CD4-positive, alpha-beta T cell treated with Interleukin-4 for 4 hours (primary cell): ENCODE data around the gene RHOV.
A peak's percentile ranks its signal among the peaks of the same experiment; 100 is the strongest.

ENCODE experiments used
- DNase-seq: peaks from one replicate; pipeline ENCODE4 v3.0.0-alpha.2; 2020

RHOV gene, protein sequence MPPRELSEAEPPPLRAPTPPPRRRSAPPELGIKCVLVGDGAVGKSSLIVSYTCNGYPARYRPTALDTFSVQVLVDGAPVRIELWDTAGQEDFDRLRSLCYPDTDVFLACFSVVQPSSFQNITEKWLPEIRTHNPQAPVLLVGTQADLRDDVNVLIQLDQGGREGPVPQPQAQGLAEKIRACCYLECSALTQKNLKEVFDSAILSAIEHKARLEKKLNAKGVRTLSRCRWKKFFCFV

DNA sequence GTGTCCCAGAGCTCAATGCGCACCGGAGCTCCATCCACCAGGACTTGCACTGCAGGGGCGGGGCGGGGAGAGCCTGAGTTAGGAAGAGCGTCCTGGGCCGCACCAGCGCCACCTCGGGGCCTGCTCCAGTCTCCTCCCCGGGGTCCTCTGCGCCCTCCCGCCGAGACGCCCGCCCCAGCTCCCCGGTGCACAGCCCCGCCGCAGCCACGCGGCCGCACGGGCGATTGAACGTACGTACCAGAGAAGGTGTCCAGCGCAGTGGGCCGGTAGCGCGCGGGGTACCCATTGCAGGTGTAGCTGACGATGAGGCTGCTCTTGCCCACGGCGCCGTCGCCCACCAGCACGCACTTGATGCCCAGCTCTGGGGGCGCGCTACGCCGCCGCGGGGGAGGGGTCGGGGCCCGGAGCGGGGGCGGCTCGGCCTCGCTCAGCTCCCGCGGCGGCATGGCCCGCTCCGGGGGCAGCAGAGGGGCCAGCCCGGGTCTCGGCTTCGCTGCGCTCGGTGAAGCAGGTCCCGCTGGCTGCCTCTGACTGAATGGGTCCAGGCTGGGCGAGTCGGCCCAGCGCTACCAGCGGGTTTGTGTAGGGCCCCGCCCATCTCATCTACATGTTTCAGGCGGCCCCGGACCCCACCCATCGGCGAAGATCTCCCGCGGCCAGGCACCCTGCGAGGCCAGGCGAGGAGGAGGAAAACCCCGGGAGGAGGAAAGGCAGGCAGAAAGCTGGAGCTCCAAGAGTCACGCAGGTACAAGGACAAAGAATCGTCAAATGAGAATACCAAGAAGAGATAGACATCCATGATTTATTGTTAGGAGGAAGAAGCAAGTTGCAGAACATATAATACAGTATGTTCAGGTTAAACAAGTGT, at the start of gene RHOV:
Gene RHOV, minus strand, starts transcription at position 541 of the 868 bp plus-strand sequence. Its CDS starts 95 bp downstream, at position 446.
- DNase-seq: peak; percentile 41

DNA sequence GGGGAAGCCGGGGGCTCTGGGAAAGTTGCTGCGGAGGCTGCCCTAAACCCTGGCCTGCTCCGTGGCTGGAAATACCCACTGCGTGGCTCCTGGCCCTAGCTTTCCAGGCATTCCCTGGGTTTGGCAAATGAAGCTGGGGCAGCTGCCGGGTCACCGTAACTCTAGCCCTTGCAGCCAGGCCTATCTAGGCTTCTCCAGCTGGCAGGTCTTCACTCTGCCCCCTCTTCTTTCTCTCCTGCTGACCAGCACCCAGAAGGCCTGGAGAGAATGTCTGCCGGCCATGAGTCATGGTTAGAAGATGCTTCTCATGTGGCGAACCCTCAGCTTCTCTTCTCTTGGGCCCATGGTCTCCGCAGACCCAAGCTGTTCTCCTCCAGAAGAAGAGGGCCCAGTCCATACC, 49.5 kb upstream of the RHOV start:
- no peak for DNase-seq

DNA sequence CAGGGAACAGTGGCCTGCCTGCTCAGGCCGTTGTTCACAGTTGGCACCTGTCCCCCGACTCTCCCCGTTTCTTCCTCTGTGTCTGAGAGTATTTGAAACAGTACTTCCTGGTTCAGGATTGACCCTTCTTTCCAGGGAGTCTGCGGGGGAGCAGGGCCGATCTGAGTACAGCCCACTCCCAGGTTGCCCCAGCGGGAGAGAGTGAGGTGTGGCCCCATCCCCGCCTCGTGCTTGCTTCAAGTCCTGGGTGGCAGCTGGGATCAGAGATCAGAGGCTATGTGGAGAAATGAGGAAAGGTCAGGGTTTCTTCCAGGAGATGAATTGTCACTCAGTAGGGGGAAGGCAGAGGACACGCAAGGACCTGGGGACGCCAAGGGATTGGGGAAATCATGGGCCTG, 48.6 kb upstream of the RHOV start:
- no peak for DNase-seq

DNA sequence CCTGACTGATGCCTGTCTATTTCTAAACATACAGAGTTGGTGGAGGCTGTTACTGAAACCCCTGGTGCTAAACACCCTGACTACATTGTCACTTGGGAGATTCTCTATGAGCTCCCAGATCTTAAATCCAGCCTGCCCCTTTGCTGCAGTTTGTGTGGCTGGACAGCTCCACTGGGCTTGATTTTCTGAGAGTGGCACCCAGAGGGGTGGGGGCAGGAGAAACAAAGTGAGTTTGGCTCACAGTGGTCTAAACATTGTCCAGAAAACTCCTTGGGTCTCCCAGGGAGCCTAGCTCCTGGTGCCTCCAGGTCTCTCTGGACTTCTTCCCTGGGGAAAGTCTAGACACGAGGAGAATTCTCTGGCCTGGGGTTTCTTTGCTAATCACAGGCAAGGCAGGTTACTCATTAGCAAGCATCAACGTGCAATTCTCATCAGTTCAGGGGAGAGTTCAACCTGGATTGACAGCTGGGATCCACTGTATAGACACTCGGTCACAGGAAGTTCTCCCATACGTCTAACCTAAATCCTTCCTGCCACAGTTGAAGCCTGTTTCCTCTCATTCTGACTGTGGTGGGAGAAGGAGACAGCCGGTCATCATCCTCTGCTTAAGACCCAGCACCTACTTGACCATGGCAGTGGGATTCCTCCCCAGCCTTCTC, 48.0 kb upstream of the RHOV start:
- DNase-seq: no peak

DNA sequence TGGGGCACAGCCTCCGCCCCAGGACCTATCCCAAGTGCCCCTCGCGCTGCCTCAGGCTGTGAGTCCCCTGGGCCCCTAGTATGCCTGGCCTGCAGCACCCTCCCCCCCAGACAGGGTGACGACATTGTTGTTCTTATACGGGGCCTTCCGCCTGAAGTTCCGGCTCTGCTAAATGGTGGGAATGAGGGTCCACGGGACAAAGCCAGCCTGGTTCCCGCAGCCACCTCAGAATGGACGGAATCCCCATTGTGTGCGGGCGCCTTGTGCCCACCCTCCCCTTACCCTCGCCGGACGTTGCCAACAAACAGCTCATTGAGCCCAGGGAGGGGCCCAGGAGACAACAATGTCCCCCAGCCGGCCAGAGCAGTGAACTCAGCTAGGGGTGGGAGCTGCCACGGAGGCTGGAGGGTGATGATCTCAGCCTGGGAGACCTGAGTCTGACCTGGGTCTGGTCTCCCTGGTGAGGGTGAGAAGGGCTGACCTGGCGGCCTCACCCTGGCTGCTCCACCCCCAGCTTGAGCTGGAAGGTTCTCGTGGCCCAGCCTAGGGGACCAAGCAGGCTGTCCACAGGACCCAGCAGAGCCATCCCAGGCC, 44.9 kb upstream of the RHOV start:
- no peak for DNase-seq

DNA sequence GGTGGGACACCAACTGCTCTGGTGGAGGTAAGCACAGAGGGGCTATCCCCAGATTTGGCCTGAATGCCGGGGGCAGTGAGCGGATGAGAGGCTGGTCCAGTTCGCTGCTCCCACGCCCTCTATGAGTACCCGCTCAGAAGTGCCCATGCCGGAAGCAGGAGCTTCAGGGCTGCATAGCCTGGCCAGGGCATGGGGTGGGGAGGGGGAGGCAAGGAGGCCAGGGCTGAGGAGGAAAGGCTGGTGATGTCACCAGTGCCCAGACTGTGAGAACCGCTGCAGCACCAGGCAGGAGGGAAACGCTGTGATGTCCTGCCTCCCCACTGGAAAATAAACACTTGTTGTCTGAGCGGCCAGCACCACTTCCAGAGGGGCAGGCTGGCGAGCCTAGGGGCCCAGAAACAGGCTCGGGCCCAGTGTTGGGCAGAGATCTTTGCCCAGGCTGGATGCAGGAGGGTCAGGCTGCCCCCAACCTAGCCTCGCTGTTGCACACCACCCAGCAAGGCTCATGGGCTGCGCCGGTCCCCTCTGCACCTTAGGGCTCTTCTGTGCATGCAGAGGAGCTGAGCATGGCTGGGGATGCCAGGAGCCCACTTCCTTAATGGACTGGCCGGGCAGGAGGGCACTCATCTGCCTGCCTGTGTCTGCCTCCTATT, 44.2 kb upstream of the RHOV start:
- DNase-seq: no peak

DNA sequence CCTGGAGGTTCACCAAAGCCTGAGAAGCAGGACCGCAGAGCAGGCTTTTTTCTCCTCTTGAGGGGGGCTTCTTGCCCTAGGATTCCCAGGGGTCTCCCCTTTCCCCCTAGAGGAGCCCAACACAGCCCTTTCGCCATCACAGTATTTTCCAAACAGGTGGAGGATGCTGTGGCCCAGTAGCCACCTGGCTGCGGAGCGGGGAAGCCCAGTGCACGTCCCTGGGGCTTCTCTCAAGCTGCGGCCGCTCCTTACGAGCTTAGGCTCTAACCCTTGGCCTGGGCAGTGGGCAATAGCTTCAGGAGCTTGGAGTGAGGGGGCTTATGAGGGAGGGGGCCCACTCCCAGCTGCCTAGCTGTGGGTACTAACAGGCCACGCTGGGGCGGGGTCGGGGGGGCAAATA, 43.6 kb upstream of the RHOV start:
- no peak for DNase-seq

DNA sequence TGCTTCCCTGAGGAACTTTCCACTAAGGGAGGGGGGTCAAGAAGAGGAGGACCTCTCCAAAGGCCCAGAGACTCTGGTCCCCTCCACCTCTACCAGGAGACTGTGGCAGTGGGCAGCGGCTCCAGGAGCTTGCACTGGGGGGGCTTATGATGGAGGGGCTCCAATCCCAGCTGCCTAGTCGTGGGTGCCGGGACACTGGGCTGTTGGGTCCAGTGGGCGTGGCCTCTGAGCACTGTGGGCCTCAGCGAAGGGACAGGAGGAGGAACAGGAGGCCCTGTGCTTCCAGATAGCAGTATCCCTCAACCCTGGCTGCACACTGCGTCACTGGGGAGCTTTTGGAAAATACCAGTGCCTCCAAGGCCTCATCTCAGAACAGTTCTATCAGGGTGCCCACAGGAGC, 41.6 kb upstream of the RHOV start:
- no peak for DNase-seq

DNA sequence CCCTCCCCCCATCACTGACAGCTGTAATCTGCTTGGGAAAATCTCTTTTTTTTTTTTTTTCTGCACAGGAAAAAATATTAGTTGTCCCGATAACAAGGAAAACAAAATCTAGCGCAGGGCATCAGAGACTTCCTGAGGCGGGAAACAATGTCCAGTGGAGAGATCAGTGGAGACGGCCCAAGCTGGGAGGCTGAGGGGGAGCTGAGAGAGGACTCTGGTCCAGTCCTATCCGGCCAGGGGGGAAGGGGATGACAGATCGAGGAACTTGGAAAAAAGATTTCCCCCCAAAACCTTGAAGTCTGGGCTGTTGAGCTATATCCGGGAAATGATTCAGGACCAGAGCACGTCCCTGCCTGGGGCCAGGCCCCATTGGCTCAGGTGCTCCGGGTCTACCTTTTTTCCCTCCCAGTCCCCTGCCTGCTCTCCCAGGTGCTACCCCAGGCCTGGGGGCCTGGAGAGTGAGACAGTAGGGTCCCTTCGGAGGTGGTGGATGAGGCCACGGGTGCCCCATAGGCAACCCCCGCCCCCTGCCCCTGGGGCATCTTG, 41.2 kb upstream of the RHOV start:
- DNase-seq: no peak

DNA sequence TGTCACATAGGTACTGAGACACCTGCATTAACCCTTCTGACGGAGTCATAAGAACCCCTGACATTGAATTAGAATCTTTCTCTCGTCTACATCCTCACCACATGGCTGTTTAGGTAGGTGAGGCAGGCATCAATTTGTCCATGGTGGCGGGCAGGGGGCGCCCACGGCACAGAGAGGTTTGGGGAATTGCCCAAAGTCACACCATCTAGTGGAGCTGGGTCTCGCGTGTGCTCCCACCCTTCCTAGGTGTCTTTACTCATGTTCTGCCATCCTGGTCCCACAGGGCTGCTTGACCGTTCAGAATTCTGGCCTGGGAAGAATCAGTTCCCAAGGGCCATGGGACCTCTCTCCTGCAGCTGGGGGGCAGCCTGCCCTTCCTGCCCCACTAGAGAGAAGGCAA, 40.5 kb upstream of the RHOV start:
- DNase-seq: no peak

DNA sequence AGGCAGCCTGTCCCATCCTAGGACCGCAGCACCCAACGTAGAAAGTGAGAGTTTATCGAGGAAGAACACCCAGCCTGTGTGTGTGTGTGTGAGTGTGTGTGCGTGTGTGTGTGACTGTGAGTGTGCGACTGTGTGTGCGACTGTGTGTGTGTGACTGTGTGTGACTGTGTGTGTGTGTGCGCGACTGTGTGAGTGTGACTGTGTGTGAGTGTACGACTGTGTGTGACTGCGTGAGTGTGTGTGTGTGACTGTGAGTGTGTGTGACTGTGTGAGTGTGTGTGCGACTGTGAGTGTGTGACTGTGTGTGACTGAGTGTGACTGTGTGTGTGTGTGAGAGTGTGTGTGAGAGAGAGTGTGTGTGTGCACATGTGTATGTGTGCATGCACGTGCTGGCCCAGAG, 40.0 kb upstream of the RHOV start:
- DNase-seq: no peak

DNA sequence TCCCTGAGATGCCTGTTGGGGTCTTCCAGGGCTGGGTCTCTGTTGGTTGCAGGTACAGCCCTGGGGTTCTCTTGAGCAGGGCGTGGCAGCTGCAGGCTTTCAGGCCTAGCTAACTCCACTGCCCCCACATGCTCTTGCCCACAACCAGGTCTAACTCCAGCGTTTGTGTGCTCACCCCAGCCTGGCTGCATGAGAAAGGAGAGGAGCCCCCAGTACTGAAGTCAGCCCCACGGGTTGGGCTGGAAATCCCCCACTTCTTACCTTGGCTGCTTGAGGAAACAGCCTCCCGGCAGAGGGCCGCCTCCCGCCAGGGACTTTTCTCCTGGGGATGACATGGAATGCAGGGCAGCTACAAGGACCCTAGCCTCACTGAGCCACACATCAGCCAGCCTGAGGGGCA, 38.4 kb upstream of the RHOV start:
- DNase-seq: no peak

DNA sequence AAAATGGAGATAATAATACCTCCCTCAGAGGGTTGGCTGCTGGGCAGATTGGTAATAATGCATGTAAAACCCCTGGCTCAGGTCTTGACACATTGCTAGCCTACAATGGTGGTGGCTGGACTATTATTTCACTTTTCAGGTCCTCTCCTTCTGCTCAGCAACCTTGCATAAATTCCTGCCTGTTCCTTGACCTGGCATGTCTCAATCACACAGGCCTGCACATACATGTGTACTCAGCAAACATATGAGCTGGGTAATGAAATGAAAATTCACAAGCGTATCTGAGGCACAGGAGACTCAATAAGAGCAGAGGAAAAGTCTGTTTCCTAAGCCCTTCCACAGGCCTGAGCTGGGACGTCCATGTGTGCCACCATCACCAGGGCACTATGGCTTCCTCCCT, 37.7 kb upstream of the RHOV start:
- no peak for DNase-seq

DNA sequence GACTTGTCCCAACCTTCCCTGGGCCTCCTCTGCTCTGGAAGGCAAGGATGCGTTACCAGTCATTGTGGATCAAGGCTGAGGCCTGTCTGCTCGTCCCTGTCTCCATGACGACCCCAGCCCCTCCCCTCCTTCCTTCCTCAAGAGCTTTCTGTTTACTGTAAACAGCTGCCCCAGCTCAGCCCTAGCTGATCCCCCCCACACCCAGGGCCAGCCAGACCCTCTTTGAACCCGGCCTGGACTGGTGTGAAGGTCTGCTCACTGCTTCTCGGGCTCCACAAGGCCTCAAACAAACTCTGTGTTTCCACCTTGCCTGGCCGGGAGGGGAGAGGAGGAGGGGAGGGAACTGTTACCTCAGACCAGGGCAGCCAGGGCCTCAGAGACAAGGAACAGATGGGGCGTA, 37.1 kb upstream of the RHOV start:
- no peak for DNase-seq

DNA sequence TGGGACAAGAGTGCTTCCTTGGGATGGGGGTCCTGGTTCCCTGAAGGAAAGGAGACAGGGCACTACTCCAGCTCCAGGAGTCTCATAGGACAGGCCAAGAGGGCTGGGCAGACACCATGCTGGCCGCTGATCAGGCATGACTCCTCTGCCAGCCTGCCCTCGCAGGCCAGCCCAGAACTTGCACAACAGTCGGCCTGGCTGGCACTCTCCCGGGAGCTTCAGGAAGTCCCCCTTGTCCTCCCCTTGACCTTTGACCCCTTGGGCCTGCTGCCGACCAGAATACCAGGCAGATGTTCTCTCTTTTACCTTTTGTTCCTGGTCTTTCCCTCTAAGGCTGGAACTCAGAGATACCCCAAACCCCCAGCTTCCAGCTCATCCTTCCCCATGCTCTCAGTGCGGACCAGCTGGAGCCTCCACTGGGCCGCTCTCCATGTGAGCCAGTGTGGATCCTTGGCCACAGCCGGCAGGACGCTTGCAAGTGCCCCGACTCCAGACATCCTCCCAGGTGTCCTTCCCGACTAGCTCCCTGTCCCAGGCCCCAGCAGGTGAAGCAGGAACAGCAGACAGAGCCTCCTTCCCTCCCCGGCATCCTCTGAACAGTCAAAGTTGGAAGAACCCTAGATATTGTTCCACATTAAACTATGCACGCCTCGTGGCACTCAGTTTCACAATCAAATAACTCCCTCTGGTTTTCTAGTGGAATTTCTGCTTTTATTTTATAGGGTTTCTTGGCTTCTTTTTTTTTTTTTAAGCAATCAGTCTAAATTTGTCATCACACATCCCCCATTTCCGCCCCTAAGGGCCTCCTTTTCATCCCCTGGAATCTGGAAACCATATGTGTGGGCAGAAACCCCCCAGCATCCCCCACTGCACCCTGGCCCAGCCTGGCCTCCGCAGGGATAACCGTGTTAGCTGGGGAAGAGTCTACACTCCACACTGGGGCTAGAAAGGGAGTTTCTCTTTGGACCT, 35.9 kb upstream of the RHOV start:
- DNase-seq: no peak

DNA sequence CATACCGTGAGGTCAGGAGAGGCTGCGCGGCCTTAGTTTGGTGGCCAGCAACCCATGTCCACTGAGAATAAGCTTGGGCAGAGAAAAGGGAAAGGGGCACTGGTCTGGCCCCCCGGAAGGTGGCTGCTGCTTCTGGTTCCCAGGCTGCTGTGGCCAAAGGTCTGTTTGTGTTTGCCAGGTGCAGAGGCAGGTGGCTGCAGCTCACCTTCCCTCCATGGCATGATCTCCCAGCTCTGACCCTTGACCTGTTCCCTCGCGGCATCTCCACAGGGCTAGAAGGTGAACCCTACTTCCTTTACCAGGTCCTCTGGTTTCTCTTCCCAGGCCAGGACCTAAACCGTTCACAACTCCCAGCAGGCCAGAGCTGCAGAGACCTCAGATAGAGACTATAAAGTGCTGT, 34.1 kb upstream of the RHOV start:
- DNase-seq: no peak

DNA sequence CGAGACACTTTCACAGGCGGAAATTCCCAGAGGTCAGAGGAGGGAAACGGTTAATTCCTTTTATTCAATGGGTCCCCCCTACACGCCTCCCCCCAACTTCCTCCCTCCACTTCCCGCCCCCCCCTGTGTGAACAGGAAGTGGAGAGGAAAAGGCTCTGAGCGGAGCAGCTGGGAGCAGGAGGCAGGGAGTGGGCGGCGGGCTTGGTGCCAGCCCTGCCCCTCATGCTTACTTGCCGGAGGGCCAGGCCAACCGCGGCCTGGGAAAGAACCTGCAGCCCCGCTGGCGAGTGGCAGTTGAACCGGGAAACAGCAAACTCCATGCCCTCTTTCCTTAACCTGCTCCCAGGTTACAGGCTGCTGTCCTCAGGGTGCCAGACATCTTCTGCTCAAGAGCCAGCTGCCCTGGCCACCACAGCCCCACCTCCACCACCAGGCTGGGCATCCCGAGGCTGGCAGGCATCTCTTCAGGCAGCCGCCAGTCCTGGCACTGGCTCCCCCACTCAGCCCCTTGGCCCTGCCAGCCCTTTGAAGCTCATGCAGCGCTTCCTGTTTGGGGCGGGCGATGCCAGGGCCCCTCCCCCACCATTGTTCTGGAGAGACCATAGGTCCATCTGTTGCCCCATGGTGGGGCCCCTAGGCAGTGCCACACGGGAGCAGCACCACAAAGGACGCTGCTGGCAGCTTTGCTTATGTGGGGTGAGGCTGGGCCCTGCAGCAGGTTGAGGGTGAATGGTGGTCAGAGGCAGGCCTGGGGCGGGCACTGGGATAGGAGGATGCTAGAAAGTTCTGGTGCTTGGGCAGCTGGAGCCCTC, 33.2 kb upstream of the RHOV start:
- DNase-seq: peak; percentile 48

DNA sequence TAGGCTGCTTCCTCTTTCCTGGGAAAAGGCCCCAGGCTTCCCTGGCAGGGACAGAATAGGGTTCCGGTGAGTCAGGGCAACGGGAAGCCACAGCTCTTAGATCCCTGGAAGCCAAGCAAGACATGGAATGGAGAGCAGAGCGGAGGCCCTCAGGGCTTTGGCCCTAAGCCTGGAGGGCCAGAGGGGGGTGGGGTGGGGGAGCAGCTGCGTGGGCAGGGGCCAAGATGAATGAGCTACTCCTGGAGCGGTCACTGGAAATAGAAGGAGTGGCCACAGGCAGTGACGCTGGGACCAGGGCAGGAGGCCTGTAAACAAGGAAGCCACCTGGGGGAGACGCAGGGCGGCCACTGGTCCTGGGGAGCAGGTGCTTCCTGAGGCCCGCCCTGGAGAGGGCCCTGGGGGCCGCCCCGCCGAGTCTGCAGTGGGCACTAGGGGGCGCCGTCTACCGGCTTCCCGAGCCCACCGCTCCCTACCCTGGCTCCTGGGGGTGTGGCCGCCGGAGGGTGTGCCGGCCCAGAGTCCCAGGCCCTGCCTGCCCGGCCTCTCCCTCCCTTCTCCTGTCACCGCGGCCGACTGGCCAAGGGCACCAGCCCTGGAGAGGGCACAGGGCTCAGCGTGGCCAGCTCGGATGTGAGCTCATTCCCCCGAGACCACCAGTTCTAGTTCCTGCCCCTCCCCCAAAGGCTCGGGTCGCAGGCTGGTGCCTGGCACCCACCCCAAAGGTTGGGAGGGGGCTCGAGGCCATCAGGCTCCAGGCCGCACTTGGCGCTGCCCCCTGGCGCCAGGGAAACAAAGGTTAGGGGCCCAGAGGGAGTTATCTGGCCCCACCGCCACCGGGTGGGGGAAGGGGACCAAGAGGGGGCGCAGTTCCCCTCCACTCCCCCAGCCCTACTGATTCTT, 32.3 kb upstream of the RHOV start:
- peak; percentile 46 for DNase-seq

DNA sequence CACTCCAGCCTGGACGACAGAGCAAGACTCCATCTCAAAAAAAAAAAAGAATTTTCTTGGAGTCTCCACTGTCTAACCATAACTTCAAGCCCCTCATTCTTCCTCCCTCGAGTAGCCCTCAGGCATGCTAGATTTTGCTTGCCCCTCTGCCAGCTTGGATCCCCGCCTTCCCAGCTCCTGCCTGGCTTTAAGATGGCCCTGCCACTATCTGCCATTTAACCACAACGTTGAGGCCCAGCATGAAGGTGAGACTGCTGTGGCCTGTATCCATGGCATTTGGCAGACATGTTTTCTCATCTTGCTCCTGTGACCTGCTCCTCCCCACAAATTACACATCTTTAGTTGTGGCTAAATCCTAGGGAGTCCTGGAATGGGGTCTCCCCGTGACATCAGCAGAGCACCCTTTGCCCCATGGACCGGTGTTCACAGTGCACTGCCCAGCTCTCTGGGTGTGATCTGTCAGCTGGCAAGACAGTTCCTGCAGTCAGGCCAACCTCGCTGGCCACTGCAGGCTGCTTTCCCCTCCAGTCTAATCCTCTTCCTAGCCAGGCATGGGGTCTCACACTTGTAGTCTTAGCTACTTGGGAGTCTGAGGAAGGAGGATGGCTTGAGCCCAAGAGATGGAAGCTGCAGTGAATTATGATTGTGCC, 30.6 kb upstream of the RHOV start:
- no peak for DNase-seq
